Mucosa of stomach (tissue), 1 donor: ENCODE results near the gene PER3.
A peak's percentile ranks its signal among the peaks of the same experiment; 100 is the strongest.

ENCODE experiments used
- H3K27me3 ChIP-seq: one replicate; pipeline ENCODE4 v1.7.0; 2013; ENCODE audit warnings: mild to moderate bottlenecking, low read length; ENCODE audit not compliant: control insufficient read depth, insufficient read depth
- H3K36me3 ChIP-seq: one replicate; pipeline ENCODE4 v1.7.0; 2013; ENCODE audit warnings: low read length; ENCODE audit not compliant: control insufficient read depth, insufficient read depth
- H3K4me1 ChIP-seq: one replicate; pipeline ENCODE4 v1.7.0; 2013; ENCODE audit warnings: mild to moderate bottlenecking, low read length; ENCODE audit not compliant: control insufficient read depth, insufficient read depth
- H3K4me3 ChIP-seq: one replicate; pipeline ENCODE4 v1.7.0; 2013; ENCODE audit warnings: low read length
- H3K9ac ChIP-seq: one replicate; pipeline ENCODE4 v1.7.0; 2013; ENCODE audit warnings: mild to moderate bottlenecking, low read length, moderate library complexity
- H3K9me3 ChIP-seq: one replicate; pipeline ENCODE4 v1.7.0; 2013; ENCODE audit warnings: mild to moderate bottlenecking, low read length, moderate library complexity; ENCODE audit not compliant: control insufficient read depth
- donor health status: Pancreatic carcinoma.

The PER3 gene

DNA sequence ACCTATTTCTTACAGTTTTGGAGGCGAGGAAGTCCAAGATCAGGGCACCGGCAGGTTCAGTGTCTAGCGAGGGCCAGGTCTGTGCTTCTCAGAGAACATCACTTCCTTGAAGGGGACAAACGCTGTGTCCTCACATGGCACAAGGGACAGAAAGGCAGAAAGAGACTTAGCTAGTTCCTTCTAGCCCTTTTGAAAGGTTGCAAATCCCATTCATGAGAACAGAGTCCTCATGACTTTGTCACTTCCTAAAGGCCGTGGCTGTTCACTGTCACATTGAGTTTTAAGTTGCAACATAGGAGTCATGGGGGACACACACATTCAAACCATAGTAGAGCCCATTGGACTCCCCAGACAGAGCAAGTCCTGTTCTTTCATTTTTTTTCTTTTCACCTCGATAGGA, 27.4 kb downstream of the PER3 start:
- H3K4me1 ChIP-seq = no peaks in the 10 kb centered on the region
- peaks cover 9% of the 10 kb centered on the region for H3K36me3 ChIP-seq
- no peak overlapping the region for H3K4me3 ChIP-seq
- peaks cover 4% of the 10 kb centered on the region for H3K9me3 ChIP-seq
- no peaks in the 10 kb centered on the region for H3K27me3 ChIP-seq
- no peak overlapping the region for H3K9ac ChIP-seq

DNA sequence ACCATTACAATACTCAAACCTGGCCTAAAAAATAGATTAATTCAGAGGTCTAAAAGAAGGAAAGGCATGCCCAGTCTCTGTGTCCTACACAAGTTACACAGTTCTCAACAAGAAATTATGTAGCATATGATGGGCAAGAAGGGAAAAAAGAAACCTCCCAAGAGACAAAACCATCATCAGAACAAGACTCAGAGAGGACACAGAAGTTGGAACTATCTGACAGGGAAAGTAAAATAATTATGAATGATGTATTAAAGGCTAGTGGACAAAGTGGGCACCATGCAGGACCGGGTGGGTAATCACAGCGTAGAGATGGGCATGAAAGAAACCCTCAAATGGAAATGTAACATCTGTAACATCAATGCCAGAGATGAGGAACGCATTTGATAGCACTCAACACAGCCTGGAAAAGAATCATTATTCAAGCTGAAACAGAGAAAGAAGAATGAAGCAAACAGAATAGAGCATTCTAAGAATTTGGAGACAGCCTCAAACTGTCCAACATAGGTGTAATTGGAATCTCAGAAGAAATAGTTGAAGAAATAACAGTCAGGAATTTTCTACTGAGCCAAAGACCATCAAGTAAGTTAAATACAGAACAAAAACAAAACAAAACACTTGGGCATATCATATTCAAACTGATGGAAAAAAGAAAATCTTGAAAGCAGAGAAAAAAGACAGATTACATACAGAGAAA, 29.7 kb downstream of the PER3 start:
- Histone ChIP-seq H3K4me1 (no peaks in the 10 kb centered on the region), H3K9me3 (peaks cover 4% of the 10 kb centered on the region), H3K27me3 (no peaks in the 10 kb centered on the region), H3K9ac (no peak overlapping the region), H3K36me3 (peaks cover 9% of the 10 kb centered on the region), H3K4me3 (no peak overlapping the region)

DNA sequence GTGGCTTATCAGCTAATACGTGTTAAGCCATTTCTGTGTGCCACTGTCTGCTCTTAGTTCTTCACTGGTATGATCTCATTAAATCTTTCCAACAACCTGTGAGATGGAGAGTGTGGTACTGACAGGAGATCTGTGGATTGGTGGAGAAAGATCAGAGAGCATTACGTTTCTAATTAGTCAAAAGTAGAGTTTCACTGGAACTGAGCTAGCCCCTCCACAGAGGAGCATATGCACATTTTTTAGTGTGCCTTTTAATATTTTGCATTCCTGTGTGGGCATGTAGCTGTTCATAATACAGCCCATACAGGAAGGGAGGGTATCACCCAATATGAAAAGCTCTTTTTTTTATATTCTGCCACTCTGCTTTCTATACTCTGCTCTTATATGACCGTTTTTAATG, 37.2 kb downstream of the PER3 start:
- H3K9ac ChIP-seq = no peak overlapping the region
- no peak overlapping the region for H3K4me3 ChIP-seq
- no peaks in the 10 kb centered on the region for H3K27me3 ChIP-seq
- no peaks in the 10 kb centered on the region for H3K9me3 ChIP-seq
- H3K4me1 ChIP-seq = no peaks in the 10 kb centered on the region
- peaks cover 10% of the 10 kb centered on the region for H3K36me3 ChIP-seq

DNA sequence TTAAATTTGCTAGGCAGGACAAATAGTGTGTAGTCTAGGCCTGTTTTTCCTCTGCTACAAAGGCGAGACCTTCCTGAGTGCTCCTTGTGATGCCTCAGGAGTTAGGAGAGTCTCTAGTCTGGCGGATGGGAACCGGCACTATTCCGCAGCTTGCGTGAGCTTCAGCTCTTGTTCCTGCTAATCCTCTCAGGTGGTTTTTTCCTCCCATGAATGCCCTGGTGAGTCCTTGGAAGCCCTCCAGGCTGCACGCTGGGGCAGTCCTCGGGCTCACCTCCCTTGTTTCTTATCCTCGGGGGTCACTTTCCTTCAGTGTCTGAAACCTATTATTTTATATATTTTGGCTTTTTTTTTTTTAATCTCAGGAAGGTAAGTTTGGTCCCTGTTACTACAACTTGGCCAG, 40.6 kb downstream of the PER3 start:
- H3K27me3 ChIP-seq = no peaks in the 10 kb centered on the region
- H3K4me3 ChIP-seq = no peak overlapping the region
- peaks cover 10% of the 10 kb centered on the region for H3K36me3 ChIP-seq
- H3K4me1 ChIP-seq = no peaks in the 10 kb centered on the region
- H3K9me3 ChIP-seq = no peaks in the 10 kb centered on the region
- H3K9ac ChIP-seq = no peak overlapping the region

DNA sequence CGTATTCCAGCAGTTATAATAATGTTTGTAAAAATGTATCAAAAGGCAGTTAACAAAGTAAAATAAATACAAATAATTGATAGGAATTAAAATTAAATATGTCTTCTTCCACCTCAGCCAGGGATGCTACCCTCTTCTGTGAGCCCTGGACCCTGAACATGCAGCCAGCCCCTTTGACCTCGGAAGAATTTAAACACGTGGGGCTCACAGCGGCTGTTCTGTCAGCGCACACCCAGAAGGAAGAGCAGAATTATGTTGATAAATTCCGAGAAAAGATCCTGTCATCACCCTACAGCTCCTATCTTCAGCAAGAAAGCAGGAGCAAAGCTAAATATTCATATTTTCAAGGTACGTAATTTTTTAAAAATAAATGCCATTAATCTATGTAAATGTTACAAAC, 42.3 kb downstream of the PER3 start:
- Histone ChIP-seq H3K4me1 (no peaks in the 10 kb centered on the region), H3K27me3 (no peaks in the 10 kb centered on the region), H3K36me3 (peaks cover 4% of the 10 kb centered on the region), H3K4me3 (no peak overlapping the region), H3K9me3 (no peaks in the 10 kb centered on the region), H3K9ac (no peak overlapping the region)

DNA sequence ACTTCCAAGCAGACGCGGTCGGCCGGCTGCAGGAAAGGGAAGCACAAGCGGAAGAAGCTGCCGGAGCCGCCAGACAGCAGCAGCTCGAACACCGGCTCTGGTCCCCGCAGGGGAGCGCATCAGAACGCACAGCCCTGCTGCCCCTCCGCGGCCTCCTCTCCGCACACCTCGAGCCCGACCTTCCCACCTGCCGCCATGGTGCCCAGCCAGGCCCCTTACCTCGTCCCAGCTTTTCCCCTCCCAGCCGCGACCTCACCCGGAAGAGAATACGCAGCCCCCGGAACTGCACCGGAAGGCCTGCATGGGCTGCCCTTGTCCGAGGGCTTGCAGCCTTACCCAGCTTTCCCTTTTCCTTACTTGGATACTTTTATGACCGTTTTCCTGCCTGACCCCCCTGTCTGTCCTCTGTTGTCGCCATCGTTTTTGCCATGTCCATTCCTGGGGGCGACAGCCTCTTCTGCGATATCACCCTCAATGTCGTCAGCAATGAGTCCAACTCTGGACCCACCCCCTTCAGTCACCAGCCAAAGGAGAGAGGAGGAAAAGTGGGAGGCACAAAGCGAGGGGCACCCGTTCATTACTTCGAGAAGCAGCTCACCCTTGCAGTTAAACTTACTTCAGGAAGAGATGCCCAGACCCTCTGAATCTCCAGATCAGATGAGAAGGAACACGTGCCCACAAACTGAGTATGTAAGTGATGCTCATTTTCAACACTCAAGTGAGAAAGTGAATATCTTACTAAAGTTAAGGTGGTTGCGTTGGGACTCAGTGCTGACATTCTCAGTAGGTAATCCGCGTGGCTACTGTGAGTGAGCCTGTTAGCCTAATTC, 43.2 kb downstream of the PER3 start:
- H3K4me3 ChIP-seq = no peak overlapping the region
- no peaks in the 10 kb centered on the region for H3K36me3 ChIP-seq
- H3K9ac ChIP-seq = peak overlapping the region; percentile 32
- H3K4me1 ChIP-seq = no peaks in the 10 kb centered on the region
- no peaks in the 10 kb centered on the region for H3K27me3 ChIP-seq
- H3K9me3 ChIP-seq = no peaks in the 10 kb centered on the region

DNA sequence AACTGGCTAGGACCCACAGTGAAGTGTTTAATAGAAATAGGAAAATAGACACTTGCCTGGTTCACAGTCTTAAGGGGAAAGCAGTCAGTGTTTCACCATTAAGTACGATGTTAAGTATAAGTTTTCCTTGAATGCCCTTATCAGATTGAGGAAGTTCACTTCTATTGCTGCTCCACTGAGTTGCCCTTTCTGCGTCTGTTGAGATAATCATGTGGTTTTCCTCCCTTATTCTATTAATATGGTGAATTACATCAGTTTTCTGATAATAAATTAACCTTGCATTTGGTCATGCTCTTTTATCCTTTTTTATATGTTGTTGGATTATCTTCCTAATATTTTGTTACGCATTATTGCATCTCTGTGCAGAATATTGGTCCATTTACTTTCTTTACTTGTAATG, 47.4 kb downstream of the PER3 start:
- no peaks in the 10 kb centered on the region for H3K9me3 ChIP-seq
- H3K4me3 ChIP-seq = no peak overlapping the region
- H3K4me1 ChIP-seq = no peaks in the 10 kb centered on the region
- H3K9ac ChIP-seq = no peak overlapping the region
- no peaks in the 10 kb centered on the region for H3K36me3 ChIP-seq
- no peaks in the 10 kb centered on the region for H3K27me3 ChIP-seq

DNA sequence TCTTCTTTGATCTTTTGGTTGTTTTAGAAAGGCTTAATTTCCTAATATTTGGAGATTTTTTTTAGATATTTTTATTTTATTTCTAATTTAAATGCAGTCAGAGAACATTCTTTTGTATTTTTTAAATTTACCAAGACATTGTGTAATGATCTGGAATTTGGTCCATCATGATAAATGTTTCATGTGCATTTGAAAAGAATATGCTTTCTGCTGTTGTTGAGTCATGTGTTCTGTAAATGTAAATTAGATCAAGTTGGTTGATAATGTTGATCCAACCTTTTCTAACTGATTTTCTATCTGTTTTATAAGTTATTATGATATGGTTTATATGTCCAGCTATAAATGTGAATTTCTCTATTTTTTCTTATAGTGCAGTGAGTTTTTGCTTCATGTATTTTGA, 48.9 kb downstream of the PER3 start:
- Histone ChIP-seq H3K9ac (no peak overlapping the region), H3K4me1 (no peaks in the 10 kb centered on the region), H3K9me3 (no peaks in the 10 kb centered on the region), H3K27me3 (no peaks in the 10 kb centered on the region), H3K4me3 (no peak overlapping the region), H3K36me3 (peaks cover 7% of the 10 kb centered on the region)

DNA sequence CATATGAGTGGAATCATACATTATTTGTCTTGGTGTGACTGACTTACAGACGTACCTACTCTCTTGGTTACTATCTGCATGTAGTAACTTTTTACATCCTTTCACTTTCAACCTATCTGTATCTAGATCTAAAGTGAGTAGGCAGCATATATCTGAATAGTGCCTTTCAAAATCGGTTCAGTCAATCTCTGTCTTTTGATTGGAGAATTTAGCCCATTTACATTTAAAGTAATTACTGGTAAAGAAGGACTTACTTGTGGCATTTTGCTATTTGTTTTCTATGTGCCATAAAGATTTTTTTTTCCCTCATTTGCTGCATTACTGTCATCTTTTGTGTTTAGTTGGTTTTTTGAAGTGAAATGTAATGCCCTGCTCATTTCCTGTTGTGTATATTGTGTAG, 54.6 kb downstream of the PER3 start:
- H3K9ac ChIP-seq = no peak overlapping the region
- H3K27me3 ChIP-seq = no peaks in the 10 kb centered on the region

DNA sequence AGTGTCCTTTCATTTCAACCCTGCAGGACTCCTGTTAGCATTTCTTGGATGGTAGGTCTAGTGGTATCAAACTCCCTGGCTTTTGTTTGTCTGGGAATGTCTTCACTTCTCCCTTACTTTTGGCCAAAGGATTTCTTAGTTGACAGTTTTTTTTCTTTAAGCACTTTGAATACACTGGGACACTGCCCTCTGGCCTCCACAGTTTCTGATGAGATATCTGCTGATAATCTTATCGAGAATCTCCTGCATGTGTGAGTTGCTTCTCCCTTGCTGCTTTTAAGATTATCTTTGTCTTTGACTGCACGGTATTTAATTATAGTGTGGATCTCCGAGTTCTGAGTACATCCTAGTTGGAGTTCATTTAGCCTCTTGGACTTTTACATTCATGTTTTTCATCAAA, 55.4 kb downstream of the PER3 start:
- Histone ChIP-seq H3K36me3 (peaks cover 11% of the 10 kb centered on the region), H3K4me1 (no peaks in the 10 kb centered on the region), H3K27me3 (no peaks in the 10 kb centered on the region), H3K9me3 (no peaks in the 10 kb centered on the region), H3K9ac (no peak overlapping the region), H3K4me3 (no peak overlapping the region)

More for the DNA sequence above, 54.6 kb downstream of the PER3 start:
- Histone ChIP-seq H3K9me3 (no peaks in the 10 kb centered on the region), H3K36me3 (peaks cover 11% of the 10 kb centered on the region), H3K4me1 (no peaks in the 10 kb centered on the region), H3K4me3 (no peak overlapping the region)

DNA sequence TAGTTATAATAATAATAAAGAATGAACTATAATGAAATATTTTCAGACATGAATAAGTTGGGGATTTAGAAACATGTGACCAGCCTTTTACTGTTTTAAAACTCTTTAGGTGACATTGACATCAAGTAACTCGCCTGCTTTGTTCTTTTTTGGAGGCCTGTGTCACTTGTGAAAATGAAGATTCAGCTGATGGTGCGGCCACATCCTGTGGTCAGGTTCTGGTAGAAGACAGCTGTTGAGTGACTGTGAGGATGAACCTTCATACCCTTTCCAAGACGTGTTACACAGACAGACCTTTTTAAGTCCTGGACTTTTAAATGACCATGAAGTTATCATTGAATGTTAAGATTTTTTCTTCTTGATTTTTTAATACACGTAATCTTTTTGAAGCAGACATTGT, 58.4 kb downstream of the PER3 start:
- Histone ChIP-seq H3K27me3 (no peaks in the 10 kb centered on the region), H3K36me3 (peaks cover 5% of the 10 kb centered on the region), H3K4me1 (no peaks in the 10 kb centered on the region), H3K9me3 (no peaks in the 10 kb centered on the region), H3K4me3 (no peak overlapping the region), H3K9ac (no peak overlapping the region)

DNA sequence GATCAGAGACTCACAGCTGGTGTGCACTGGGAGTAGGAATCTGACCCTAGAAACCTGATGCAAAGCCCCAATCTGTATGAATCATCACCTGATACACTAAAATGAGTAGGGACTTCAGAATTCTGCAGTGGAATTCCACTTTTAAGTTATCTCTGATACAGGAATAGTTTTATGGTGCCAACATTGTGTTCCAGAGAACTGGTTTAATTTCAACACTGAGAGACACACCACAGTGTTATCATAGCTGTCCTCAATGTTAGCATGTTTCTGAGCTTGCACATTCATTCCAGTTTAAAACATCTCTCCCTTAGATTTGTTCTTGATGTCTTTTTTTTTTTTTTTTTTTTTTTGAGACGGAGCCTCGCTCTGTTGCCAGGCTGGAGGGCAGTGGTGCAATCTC, 61.7 kb downstream of the PER3 start:
- Histone ChIP-seq H3K4me3 (no peak overlapping the region), H3K27me3 (no peaks in the 10 kb centered on the region), H3K9ac (no peak overlapping the region), H3K9me3 (no peaks in the 10 kb centered on the region), H3K36me3 (peaks cover 4% of the 10 kb centered on the region), H3K4me1 (no peaks in the 10 kb centered on the region)
